Testis (tissue), 3 donors: Measurements from ENCODE around the gene DHX35. TPM values are rescaled to one million over a fixed set of nuclear protein-coding genes. Genes with fewer than 3 reads are reported as not detected.
"Not testable (repeated sequence)": the region's sequence is repeated elsewhere in the genome, so short reads cannot be mapped to it uniquely, and the experiment has no call there.

Source experiments
- DNase-seq: peaks from one replicate; pipeline ENCODE4 v3.0.0-alpha.2; 2019
- H3K27ac ChIP-seq, 2 donors: fragments of 200-600 bp; sonication (generic); one replicate each; pipeline ENCODE4 v1.5.1; 2019
- H3K27me3 ChIP-seq: fragments of 200-600 bp; sonication (generic); one replicate; pipeline ENCODE4 v1.5.1; 2019
- H3K36me3 ChIP-seq: fragments of 200-600 bp; sonication (generic); one replicate; pipeline ENCODE4 v1.5.1; 2017; ENCODE audit warnings: low read depth; ENCODE audit errors: missing control alignments
- H3K4me1 ChIP-seq: fragments of 200-600 bp; sonication (generic); one replicate; pipeline ENCODE4 v1.5.1; 2019
- H3K4me3 ChIP-seq, 2 donors: fragments of 200-600 bp; sonication (generic); one replicate each; pipeline ENCODE4 v1.5.1; 2017 to 2019
- H3K9me3 ChIP-seq: fragments of 200-600 bp; sonication (generic); one replicate; pipeline ENCODE4 v1.5.1; 2017
- CTCF ChIP-seq, 3 experiments: fragments of 450-650 bp in 2 of 3; fragments of 200-600 bp in 1 of 3; sonication (generic) in 1 of 3; IDR thresholded peaks; one replicate each; pipeline ENCODE4 v1.5.1; 2016 to 2019; ENCODE audit warnings: antibody characterized with exemption in 3 of 3, mild to moderate bottlenecking in 2 of 3, moderate library complexity in 1 of 3
- POLR2A ChIP-seq: fragments of 450-650 bp; IDR thresholded peaks from one replicate; pipeline ENCODE4 v1.6.1; 2017; ENCODE audit warnings: antibody characterized with exemption, mild to moderate bottlenecking, moderate library complexity
- WGBS, 2 donors: methylation state at CpG; one replicate each; pipeline ENCODE4 v1.1.5; 2018; 5-methylcytosine and 5-hydroxymethylcytosine counted together
- intact Hi-C: fragments of 100-400 bp; cut with DNase I; formaldehyde crosslinking; loops from one replicate; pipeline ENCODE4 v1.15.1; 2023; ENCODE audit warnings: low total_unique reads
- polyA plus RNA-seq: library from polyadenylated mRNA; stranded (reverse); fragments of 350-450 nt; fragmentation: Illumina TruSeq; extraction: RNeasy Lipid Tissue Mini Kit (QIAGEN cat#74804); gene quantifications from one replicate; pipeline ENCODE4 v1.2.3, GENCODE V29; 2014; ENCODE audit warnings: low read depth, low replicate concordance; ENCODE audit not compliant: insufficient read depth
- total RNA-seq, 2 donors: library from RNA; depleted of rRNA; stranded (reverse); fragments of >200 nt; gene quantifications; one replicate each; pipeline ENCODE4 v1.2.3, GENCODE V29; 2016

The DHX35 gene
- total and polyA plus RNA-seq, 3 donors from 2014 or later: 15.8 to 31.2 (median 26.0) TPM

GRCh38 chr20:38987777-38988176, 25.6 kb downstream of the DHX35 start:
- Histone ChIP-seq H3K4me1 (peaks cover 11% of the 10 kb centered on the region), H3K9me3 (no peaks in the 10 kb centered on the region), H3K27me3 (no peaks in the 10 kb centered on the region), H3K36me3 (no peaks in the 10 kb centered on the region), H3K4me3 (no peak overlapping the region), H3K27ac (no peak overlapping the region)
- intact Hi-C loops: no loop called here
- no peak for DNase-seq
- TF ChIP-seq CTCF (IDR thresholded peaks at IDR 0.05) (no peak), POLR2A (no peak)
- WGBS, 2 donors: 87 to 93% methylated on average over 4 of the region's 4 CpGs

- H3K27ac ChIP-seq: no peak overlapping the region
- intact Hi-C loops: no loop called here
- H3K4me1 ChIP-seq: peaks cover 5% of the 10 kb centered on the region
- no peaks in the 10 kb centered on the region for H3K9me3 ChIP-seq
- TF ChIP-seq POLR2A (no peak), CTCF (IDR thresholded peaks at IDR 0.05) (no peak)
- H3K27me3 ChIP-seq: no peaks in the 10 kb centered on the region
- H3K36me3 ChIP-seq: no peaks in the 10 kb centered on the region
- no peak overlapping the region for H3K4me3 ChIP-seq
- DNase-seq: no peak
- 94 to 100% methylated on average over 1 of the region's 1 CpG for WGBS, 2 donors
These were observed 28.6 kb downstream of the DHX35 start for GRCh38 chr20:38990728-38991127.

- Histone ChIP-seq H3K27ac (no peak overlapping the region), H3K4me1 (no peaks in the 10 kb centered on the region), H3K36me3 (no peaks in the 10 kb centered on the region), H3K27me3 (no peaks in the 10 kb centered on the region), H3K4me3 (no peak overlapping the region), H3K9me3 (no peaks in the 10 kb centered on the region)
- DNase-seq: no peak
- WGBS, 2 donors: 75 to 88% methylated on average over 5 of the region's 5 CpGs
- TF ChIP-seq POLR2A: no peak
- TF ChIP-seq CTCF (IDR thresholded peaks at IDR 0.05): no peak
- intact Hi-C loops: no loop called here
These were observed 29.9 kb downstream of the DHX35 start for GRCh38 chr20:38991814-38992704.

- Histone ChIP-seq H3K4me1 (no peaks in the 10 kb centered on the region), H3K9me3 (no peaks in the 10 kb centered on the region), H3K4me3 (no peak overlapping the region), H3K27ac (no peak overlapping the region), H3K27me3 (no peaks in the 10 kb centered on the region), H3K36me3 (no peaks in the 10 kb centered on the region)
- intact Hi-C loops: no loop called here
- no peak for DNase-seq
- TF ChIP-seq CTCF (IDR thresholded peaks at IDR 0.05): no peak
- no peak for TF ChIP-seq POLR2A
- 65 to 68% methylated on average over 3 of the region's 3 CpGs for WGBS, 2 donors
These were observed 33.4 kb downstream of the DHX35 start for GRCh38 chr20:38995536-38996044.

- H3K36me3 ChIP-seq, H3K27me3 ChIP-seq, H3K27ac ChIP-seq, H3K9me3 ChIP-seq, DNase-seq, H3K4me3 ChIP-seq, H3K4me1 ChIP-seq, intact Hi-C loops: not testable (repeated sequence)
- 89 to 93% methylated on average over 1 of the region's 1 CpG for WGBS, 2 donors
These were observed 34.7 kb downstream of the DHX35 start for GRCh38 chr20:38996866-38997265.
